Myocyte (in vitro differentiated cells): Measurements from ENCODE around the gene CALML3. TPM values are rescaled to one million over a fixed set of nuclear protein-coding genes. Genes with fewer than 3 reads are reported as not detected.
"Not testable (repeated sequence)": the region's sequence is repeated elsewhere in the genome, so short reads cannot be mapped to it uniquely, and the experiment has no call there.

Experiments
- DNase-seq: peaks from one replicate; pipeline ENCODE4 v3.0.0-alpha.2; 2012; ENCODE audit warnings: low read depth
- total RNA-seq: library from RNA; depleted of rRNA; stranded (reverse); fragments of >200 nt; gene quantifications from 2 replicates; pipeline ENCODE4 v1.2.3, GENCODE V29; 2014

CALML3 gene
- total RNA-seq, 1 donor from 2014 or later, result not detected

DNA sequence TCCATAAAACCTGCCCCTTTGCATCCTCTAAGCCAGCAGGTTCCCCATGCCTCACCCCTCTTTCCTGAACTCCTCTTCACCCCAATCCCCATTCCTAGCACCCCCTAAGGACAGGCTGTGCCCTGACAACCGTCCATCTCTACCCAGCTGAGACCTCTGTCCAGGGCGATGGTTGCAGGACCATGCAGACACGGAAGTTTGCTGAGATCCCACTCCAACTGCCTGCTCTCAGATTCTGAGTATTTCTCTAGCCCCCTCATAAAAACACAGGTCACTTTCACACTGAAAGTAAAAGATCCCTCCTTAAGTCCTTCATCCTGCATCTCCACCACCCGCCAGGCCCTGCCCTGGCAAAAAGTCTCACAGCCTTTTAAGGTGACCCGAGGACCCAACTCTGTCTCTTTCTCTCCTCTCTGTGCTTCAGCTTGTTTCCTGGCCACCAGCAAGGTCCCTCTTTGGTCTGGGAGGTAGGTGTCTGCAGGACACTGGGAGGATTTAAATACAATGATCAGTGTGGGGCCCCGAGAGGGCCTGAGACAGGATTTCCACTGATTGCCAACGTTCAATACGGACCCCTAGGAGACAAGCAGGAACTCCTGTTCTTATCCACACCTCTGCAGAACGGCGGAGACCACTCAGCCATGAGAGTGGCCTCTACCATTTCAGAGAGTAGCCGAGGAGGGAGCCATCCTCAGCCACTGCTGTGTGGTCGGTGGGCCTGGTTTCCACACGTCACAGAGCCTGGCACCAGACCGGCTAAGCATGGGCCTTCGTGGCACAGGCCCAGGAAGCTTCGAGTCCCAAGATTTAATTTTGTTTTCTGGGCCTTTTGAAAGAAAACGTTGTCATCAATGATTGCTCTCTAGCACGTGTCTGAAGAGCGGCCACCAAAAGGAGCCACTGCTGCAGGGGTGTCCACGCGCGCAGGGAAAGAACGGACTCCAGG lies 27.9 kb downstream of the CALML3 start:
- DNase-seq, result no peak

DNA sequence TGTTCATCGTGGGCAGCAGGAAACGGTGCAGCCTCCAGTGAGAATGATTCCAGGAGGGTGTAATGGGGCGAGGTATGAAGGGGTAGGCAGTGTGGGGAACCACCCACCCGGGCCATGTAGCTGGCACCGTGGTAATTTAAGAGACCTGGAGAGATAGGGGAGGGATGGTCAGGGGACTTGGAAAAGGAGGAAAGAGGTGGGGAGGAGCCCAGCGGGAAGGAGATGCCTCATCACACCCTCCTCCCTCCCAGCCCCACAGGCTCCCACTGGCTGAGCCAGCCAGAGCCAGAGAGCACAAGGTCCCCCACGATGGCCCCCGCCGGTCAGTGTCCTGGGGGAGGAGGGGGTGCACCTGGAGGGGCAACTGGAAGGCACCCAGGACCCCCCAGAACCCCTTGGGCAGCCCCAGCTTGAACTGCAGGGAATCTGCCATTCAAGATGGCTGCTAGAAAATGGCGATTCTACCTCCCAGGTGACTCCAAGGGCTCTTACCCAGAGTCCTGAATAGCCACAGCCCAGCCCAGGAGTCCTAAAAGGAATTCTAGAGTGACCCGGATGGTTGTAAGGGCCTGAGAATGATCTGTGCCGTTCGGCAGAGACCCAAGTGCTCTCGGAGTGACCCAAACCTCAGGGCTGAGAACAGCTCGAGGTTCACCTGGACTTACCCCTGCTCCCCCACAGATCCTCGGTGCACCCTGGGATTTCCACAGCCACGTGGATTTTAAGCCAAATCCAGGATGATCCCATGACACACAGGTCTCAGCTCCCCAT lies 28.8 kb downstream of the CALML3 start:
- no peak for DNase-seq

DNA sequence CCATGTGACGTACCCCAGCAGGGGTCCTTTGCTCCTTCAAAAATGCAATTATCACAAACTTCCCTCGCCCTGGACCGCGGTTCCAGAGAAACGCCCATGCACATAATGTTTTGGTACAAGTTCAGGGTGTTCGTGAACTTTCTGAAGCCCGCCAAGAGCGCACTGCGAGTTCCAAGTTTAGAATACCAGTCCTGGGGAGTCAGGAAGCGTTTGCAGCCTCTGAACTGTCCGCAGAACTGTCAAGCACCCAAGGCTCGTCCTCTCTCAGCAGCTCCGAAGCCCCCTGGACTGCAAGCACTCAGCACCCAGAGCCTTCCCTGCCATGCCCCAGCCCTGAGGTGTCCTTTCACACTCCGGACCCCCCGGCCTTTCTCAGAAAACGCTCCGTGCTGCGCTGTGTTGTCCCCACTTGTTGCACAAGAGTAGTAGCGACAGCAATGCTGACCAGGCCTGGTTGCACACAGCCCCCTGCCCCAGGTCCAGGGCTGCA lies 30.3 kb downstream of the CALML3 start:
- DNase-seq, result no peak

DNA sequence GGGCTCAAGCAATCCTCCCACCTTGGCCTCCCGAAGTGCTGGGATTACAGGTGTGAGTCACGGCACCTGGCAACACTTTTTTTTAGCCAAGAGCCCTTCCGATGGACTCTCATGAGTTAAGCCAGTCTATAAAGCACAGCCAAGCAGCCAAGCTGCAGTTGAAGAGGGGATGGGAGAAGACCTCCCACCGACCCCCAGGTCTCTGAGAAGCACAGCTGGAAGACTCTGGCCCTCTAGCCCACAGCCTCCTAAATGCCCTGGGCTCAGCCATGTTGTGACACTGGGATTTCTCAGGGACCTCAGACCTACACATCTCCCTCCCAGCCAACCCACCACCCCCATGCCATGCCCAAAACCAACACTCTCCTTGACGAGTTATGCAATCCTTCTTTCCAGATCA lies 31.1 kb downstream of the CALML3 start:
- no peak for DNase-seq

DNA sequence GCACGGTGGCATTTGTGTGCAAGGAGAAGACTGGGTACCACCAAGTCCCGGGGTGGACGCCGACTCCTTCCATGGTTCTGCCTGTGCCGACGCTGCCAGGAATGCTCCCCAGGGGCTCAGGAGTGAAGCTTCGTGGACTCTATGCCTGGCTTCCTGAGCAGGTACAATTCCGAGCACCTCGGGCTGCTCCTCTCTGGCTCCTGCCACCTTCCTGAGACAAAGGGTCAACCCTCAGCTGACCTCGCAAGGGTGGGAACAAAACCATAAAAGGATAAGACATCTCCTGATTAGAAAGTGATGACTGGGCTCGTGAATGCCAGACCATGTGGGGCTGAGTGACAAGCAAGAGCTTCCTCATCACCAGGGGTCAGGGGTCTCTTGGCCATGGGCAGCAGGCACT lies 31.8 kb downstream of the CALML3 start:
- DNase-seq, result no peak

DNA sequence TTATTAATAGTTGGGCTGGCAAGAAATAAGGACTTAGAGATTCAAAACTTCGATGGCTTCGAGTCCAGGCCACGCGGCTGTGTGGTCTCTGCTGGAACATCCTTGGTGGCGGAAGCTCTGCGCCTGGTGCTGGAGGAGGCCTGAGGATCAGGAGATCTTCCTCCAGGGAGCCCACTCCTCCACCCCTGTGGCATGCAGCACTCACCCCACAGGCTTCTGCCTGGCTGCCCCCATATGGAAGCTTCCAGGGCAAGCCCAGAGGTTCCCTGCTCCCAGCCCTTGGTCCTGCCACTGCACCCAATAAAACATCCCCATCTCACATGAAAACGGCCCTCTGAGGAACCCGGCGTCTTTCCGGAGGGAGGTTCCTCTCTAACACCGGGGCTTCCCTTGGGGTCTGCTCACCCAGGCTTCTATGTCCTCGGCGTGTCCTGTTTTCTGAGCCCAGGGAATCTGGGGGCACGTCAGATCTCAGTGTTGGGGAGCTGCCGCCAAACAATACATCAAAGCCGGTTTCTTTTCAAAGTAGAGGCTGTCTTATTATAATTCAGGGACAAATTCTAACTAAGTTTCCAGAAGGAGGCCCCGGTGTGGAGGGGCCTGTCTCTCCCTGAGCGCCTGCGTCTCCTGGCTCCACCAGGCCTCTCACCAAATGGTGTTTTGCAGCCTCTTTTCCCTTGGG lies 32.4 kb downstream of the CALML3 start:
- DNase-seq, result no peak

DNA sequence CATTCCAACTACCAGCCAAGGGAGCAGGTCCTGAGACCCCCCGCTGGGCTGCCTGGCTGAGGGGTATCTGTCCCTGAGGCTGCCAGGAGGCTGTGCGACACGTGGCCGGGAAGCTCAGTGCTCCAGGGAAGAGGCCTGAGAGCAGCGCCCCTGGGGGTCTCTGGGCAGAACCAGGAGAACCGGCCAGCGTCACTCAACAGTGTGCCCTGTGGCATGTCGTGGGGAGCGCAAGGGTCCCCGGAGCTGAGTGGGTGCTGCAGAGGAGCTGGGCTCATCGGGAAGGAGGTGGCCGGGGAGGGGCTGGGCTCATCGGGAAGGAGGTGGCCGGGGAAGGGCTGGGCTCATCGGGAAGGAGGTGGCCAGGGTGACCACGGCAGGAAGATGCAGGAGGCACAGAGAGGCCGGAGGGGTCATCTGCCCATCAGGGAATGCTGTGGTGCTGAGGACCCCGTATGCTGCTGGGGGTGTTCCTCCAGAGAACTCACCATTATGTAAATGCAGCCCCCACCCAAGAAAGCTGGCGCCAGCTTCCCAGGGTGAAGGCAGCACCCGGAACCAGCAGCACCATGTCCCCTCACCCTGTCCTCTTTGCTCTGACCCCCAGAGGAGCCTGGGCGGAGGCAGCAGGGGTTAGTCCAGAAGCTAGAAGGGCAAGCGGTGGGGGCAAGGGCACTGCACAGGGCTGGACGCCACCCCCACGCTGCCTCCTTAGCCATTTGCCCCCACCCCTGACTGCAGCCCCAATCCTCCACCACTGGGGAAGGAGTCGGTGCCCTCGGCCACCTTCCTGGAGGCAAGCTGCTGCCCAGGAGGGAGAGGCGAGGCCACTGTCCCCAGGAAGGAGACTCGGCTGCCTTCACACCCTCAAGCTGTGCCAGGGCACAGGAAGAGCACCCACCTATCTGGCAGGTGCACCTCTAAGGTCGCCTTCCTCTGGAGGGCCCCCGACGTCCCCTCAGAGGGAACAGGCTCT lies 33.3 kb downstream of the CALML3 start:
- no peak for DNase-seq

DNA sequence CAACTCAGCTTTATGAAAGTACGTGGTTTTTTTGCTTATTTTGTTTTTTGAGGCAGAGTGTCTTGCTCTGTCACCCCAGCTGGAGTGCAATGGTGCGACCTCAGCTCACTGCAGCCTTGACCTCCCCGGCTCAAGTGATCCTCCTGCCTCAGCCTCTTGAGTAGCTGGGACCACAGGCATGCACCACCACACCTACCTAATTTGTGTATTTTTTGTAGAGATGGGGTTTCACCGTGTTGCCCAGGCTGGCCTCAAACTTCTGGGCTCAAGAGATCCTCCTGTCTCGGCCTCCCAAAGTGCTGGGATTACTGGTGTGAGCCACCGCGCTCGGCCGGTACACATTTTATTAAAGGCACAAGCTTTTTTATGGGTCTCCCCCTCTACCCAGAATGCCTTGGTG lies 34.3 kb downstream of the CALML3 start:
- not testable (repeated sequence) for DNase-seq

DNA sequence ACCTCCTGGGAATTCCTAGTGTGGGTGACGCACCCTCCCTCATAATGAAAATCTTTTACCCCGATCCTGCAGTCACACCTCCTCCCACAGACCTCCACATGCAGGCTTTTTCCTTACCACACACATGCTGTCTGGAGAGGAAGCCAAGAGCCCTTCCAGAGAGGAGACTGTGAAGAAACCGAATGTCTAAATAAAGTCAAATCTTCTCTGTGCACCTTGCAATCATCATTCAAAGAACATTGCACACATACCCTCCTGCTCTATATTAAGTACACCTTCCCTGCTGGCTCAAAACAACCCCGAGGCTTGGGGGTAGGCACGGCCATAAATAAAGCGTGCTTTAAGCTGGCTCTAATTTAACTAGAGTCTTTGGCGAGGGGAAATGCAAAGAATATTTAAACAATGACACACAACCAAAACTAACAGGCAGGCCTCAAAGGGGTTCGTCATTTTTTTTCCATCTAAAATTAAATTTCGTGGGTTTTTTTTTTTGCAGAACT lies 34.9 kb downstream of the CALML3 start:
- DNase-seq, result peak; percentile 24

DNA sequence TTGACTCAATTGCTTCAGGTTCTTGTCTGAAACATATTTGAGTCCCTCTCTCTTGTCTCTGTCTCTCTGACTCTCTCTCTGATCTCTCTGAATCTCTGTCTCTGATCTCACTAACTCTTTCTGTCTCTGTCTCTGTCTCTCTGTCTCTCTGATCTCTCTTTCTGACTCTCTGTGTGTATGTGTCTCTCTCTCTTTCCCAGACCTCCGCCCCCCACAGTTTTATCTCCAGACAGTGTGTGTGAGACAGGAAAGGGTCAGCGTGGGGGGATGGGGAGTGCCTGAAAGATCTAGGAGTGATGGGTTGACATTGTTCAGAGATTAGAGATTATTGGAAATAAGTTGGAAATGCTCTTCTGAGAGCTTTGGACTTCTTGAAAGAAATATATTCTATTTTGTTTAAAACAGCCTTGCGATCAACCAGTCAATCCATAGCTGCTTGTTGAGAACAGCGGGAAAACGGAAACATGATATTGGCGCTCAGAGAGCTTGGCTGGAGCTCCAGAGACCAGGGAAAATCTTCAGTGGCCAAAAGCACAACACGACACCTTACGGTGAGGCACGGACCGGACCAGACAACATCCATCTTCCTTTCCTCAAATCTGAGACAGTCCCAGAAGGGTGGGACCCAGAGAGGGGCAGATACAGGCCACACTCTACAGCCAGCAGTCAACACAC lies 35.5 kb downstream of the CALML3 start:
- DNase-seq, result no peak

DNA sequence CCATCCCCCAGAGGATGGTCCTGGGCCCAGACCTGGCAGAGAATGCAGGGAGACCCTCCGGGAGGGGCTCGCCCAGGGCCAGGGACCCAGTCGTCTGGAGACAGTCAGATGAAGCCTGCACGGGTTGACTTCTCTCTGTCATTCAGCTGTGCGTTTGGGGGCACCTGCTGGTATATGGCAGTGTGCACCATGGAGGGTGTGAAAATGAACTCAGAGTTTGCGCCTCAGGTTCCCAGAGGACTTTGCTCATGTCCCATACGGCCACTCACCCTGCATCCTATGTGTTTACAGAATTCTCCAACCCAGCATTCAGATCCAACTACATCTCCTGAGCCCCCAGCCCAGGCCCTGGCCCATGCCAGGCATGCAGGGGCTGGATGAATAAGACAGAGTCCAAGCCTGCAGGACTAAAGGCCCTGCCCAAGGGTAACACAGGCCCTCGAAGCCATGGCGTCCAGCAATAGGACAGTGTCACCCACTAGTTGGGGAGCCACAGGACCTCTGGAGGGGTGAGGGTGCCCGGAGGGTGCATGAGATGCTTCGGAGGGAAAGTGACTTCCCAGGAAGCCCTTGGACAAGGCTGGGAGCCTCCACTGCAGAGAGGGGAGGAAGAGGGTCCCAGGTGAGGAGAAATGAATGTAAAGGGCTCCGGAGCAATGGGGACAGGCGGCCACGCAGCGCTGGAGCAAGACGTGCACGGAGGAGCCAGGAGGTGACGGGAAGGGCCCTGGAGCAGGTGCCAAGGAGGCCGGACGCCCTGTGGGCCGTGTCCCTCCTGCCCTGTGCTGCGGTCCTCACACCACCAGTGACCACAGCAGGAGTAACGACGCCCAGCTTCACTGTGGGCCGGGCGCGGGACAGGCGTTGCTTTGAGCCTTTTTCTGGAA lies 36.3 kb downstream of the CALML3 start:
- no peak for DNase-seq

DNA sequence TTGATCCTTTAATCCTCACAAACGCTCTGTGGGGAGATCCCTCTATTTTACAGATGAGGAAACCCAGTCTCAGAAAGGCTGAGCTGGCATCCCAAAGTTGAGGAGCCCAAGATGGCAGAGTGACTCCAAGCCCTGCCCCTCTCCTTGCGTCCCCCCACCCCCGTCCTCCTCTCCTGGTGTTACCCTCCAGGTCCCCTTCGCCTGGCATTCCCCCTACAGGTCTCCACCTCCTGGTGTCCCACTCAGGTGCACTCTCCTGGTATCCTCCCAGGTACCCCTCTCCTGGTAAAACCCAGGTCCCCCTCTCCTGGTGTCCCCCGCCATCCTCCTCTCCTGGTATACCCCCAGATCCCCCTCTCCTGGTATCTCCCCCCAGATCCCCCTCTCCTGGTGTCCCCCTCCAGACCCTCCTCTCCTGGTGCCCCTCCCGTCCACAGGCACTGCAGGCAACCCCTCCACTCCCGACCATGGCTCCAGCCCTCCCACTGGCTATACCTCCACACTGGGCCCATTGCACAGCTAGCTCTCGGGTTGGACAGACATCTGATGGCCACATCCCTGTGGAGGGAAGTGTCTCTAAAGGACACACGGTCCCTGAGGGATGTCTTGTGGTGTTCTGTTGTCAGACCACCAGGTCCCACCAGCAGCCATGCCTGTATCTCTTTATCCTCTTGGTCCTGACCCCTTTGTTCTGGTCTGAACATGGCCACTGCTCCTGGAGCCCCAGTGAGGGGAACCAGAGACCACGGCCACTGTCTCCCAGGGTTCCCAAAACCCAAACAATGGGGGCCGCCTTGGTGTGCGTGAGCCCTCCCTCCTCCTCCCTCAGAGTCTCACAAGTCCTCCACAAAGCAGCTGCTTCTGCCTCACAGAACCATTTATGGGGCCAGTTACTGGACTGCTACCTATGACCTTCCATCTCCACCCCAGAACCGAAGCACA lies 37.2 kb downstream of the CALML3 start:
- DNase-seq, result no peak

DNA sequence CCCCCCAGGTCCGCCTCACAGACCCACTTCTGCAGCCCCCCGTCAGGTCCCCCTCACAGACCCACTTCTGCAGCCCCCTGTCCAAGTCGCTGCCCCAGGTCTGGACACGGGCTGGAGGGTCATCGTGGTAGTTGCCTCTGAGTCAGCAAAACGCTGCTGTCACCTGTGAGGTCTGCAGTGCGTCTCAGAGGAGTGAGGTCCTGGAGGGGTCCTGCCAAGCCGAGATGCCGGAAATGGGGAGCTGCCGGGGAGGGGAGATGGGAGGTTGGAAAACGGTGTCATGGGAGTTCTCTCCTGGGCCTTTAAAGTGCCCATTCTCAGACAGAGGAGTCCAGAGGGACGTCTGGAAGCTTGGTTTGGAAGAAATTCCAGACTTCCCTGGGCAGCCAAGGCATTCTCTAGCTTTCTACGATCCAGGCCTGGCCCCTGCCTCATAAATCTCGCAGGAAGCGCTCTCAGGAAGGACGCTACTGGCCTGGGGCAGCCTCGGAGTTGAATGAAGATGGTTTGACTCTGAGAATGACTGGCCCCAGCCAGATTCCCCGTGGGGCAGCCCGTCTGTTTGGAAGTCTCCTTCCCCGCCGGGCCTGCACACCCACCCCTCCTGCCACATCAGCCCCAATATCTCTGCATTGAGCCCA lies 38.7 kb downstream of the CALML3 start:
- no peak for DNase-seq

DNA sequence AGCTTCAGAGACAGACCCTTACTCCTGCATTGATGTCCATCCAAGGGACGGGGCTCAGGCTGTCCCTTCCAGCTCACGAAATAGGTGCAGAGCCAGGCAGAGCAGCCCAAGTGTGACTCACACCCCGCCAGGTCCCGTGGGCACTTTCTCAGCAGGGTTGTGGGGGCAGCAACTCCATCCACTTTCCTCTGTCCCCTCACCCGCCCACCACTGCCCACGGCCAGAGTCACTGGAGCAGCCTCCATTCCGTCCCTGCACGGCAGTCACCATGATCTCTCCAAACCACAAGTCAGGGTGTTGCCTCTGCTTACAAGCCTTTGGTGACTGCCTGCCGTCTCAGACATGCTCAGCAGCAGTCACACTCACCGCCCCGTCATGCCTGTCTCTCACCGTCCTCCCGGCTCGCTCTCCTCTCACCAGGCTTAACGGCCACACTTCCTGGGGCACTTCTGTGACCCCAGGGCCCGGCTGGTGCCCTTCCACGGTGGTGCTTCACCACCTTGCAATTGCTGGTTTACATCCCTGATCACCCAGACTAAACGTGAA lies 39.3 kb downstream of the CALML3 start:
- peak; percentile 76 for DNase-seq

DNA sequence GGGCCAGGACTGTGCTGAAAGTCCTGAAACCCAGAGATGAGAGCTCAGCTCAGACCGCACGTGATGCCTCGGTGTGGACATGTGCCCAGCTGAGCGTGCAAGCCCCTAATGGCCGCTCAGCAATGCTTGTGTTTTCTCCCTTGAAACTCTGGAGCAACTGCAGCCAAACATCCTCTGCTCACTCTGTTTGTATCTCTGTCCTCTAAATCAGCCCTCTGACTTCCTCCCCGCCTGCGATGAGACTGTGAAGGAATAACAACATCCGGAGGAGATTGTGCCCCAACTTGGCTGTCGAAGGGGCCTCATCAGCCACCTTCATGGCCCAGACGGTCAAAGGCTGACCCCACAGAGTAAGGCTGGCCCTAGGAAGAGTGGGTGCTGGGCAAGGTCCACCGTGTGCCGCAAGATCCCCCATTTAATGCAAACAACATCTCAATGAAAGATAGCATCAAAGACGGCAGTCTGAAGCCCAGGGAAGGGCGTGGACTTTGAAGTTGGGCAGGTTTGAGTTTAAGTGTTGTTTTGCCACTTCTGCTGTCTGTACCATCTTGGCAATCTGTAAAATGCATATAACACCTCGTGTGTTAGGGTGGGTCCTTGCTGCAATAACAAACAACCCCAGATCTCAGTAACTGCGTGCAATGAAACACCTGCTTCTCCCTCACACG lies 39.9 kb downstream of the CALML3 start:
- DNase-seq, result no peak

DNA sequence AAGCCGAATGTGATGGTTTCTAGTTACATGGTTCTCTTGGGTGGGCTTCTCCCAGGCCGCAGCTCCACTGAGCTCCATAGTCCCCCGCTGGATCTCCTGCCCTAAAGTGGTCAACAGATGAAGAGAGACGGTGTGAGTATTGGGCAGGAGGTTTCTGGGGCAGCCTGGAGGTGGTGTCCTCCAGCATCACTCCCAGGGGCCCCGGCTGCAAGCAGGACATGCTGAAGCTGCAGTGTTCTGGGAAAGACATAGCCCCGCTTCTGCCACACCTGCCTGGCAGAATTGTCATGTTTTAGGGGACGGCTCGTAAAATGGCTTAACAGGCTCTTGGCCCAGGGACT lies 40.4 kb downstream of the CALML3 start:
- no peak for DNase-seq
